GM19193 (cell line): ENCODE measurements around the gene FADD.

Source experiments
- POLR2A ChIP-seq: IDR thresholded peaks from 4 replicates; pipeline ENCODE4 v1.6.1; 2011; ENCODE audit not compliant: insufficient read depth, insufficient read length; ENCODE audit errors: extremely low read depth

The FADD gene

GRCh38 chr11:70191495-70192140, 11.5 kb upstream of the FADD start:
- TF ChIP-seq POLR2A: no peak

GRCh38 chr11:70192666-70193410, 10.3 kb upstream of the FADD start:
- TF ChIP-seq POLR2A: no peak

DNA sequence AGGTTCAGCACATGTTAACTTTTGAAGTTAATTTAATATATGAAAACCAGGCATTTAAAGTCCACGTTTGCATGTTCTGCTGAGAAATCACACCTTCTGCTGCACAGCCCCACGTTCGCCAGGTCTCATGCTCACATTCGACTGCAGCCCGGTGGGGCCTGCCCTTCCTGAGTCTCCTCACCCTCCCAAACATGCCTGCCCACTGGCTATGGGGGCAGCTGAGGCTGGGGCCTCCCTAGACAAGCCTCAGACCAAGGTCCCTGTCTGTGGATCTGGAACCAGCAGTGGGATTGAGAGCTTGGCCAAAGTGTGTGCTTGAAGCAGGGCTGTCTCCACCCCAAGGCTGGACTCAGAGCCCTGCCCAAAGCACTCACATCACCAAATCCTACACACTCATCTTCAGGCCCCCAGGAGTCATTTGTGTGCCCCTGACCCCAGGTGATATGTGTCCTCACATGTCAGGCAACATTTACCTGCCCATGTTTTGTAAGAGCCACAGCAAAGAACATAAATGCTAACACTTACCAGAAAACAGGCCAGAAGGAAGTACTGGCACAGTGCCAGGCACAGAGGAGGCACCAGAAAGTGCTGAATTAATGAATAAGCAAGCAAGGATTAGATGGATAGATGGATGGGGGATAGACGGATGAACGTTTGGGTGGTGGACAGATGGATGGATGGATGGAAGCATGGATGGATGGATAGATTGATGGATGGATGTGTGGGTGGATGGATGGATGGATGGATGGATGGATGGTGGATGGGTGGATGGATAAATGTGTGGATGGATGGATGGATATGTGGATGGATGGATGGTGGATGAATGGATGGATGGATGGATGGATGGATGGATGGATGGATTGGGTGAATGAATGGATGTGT, 9.4 kb upstream of the FADD start:
- TF ChIP-seq POLR2A: no peak

DNA sequence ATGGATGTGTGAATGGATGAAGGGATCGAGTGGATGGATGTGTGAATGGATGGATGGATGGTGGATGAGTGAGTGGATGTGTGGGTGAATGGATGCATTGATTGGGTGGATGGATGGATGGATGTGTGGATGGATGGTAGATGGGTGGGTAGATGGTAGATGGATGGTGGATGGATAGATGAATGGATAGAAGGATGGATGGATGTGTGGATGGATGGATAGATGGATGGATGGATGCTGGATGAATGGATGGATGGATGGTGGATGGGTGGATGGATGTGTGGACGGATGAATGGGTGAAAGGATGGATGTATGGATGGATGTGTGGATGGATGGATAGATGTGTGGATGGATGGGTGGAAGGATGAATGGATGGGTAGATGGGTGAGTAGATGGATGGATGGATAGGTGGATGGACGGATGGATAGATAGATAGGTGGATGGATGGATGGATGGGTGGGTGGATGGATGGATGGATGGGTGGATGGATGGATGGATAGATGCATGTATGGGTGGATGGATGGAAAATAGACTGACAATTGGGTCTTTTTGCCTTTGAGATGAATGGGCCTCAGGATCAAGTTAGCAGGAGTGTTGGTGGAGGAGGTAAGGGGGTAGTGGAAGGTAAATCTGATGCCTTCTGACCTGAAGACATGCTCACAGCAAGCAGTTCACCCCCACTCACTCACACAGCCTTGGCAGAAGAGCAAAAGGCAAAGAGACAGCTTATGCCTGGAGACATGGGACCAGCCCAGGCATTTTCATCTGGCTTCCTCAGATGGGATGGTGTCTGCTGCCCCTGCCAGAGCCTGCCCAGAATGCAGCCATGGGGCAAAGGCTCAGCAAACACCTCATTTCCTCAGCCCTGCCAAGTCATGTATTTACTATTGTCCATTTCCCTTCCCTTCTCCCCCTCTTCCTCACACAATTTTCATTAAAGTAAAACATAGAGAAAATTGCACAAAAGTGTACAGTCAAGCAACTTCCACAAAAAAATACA, 8.0 kb upstream of the FADD start:
- no peak for TF ChIP-seq POLR2A

DNA sequence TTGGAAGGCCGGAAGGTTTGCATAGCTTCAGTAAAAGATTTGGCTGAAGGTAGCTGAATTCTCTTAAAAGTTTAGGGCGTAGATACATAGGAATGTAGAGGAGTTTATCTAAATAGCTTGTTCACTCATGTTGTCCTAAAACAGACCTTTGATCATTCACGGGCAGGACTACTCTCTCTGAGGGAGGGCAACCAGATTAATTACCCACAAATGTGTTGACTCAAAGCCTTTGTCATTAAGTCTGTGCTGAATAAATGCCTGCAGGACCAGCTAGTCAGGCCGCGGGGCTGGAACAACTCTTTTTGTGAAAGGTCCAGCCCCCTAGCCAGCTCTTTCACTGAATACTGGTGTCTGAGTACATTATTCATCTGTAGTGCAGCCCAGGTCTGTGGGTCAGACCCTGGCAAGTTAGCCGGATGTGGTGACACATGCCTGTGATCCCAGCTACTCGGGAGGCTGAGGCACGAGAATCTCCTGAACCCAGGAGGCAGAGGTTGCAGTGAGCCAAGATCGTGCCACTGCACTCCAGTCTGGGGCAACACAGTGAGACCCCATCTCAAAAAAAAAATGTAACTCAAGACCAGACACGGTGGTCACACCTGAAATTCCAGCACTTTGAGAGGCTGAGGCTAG, 2.8 kb upstream of the FADD start:
- TF ChIP-seq POLR2A: no peak

DNA sequence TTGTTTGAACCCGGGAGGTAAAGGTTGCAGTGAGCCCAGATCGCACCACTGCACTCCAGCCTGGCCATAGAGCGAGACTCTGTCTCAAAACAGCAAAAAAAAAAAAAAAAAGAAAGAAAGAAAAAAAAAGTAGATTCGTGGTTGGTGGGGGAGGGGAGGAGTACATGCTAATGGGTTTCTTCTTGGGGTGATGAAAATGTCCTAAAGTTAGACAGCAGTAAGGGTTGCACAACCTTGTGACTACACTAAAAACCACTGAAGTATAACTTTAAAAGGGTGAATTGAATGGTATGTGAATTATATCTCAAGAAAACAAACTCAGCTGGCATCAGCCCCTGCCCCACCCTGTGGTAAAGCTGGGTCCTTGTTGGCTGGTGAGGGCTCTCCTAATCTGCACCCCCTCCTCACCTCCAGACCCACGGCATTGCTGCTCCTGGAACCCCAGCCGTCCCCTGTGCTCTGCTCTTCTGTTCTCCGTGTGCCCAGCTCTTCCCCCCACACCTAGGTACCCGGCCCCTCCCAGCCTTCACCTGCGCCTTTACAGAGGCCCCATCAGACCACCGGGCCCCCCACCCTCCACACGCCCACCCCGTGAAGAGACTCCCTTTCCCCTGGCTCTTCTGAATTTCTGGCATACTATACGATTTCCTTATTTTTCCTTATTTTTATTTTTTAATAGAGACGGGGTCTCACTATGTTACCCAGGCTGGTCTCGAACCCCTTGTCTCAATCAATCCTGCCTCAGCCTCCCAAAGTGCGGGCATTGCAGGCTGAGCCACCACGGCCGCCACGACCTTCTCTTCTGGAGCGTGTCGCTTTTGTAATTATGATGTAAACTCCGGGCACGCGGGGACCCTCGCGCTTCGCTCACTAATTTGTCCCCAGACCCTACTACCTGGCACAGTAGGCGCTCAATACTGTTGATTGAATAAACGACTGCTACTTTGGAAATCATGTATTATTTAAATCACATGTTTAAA, 924 bp upstream of the FADD start:
- no peak for TF ChIP-seq POLR2A

GRCh38 chr11:70203751-70204465, 812 bp downstream of the FADD start:
- no peak for TF ChIP-seq POLR2A

- TF ChIP-seq POLR2A: no peak
Measured at GRCh38 chr11:70204466-70204799, 1.3 kb downstream of the FADD start.

DNA sequence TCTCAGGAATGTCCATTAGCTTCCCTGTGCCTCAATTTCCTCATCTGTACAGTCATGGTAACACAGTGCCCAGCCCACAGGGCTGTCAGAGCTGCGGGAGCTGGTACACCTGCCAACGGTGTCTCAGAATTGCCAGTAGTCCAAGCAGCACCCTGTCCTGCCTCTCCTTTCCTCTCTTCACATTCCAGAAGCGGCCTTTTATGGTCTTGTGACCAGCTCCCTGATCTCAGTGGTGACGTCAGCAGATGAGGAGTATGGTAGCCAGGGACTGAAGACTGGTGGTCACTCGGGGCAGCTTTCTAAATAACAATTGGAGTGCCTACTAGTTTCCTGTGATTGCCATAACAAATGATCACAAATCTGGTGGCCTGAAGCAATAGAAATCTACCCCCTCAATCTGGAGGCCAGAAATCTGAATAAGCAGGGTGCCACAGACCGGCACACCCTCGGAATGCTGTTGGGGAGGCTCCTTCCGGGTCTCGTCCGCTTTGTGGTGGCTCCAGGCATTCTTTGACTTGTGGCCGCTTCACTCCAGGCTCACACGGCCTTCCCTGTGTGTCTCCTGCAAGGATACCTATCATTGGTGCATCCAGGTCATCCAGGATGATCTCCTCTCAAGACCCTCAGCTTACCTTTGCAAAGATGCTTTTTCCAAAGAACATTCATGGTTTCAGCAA, 2.1 kb downstream of the FADD start:
- no peak for TF ChIP-seq POLR2A

GRCh38 chr11:70205766-70206165, 2.7 kb downstream of the FADD start:
- no peak for TF ChIP-seq POLR2A

DNA sequence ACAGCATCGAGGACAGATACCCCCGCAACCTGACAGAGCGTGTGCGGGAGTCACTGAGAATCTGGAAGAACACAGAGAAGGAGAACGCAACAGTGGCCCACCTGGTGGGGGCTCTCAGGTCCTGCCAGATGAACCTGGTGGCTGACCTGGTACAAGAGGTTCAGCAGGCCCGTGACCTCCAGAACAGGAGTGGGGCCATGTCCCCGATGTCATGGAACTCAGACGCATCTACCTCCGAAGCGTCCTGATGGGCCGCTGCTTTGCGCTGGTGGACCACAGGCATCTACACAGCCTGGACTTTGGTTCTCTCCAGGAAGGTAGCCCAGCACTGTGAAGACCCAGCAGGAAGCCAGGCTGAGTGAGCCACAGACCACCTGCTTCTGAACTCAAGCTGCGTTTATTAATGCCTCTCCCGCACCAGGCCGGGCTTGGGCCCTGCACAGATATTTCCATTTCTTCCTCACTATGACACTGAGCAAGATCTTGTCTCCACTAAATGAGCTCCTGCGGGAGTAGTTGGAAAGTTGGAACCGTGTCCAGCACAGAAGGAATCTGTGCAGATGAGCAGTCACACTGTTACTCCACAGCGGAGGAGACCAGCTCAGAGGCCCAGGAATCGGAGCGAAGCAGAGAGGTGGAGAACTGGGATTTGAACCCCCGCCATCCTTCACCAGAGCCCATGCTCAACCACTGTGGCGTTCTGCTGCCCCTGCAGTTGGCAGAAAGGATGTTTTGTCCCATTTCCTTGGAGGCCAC, 3.3 kb downstream of the FADD start:
- no peak for TF ChIP-seq POLR2A
